HG02759 (cell line): ENCODE data around the gene PRRC2C.
"Not testable (repeated sequence)": the region's sequence is repeated elsewhere in the genome, so short reads cannot be mapped to it uniquely, and the experiment has no call there.

Experiments
- ATAC-seq: cut with Tn5 transposase; IDR thresholded peaks from one replicate; pipeline ENCODE4 v1.9.1; 2021; ENCODE audit warnings: mild to moderate bottlenecking, moderate library complexity; ENCODE audit not compliant: unreplicated experiment

PRRC2C gene

DNA sequence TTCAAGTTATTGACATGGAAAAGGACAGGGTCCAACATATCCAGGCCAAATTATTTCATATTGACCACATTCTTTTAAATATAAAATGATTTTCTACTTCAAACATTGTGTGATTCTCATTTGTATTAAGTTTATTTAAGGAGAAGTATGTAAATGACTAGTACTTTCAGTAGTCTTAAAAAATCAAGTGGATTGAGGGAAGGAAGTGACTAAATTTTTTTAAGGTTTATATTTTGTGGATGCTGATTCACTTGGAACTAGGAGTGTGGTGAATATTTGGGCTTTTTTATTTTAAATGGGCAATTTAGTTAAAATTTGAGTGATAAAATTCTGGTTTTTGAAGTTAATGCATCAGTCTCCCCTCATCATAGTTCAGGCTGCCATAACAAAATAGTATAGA, 10.1 kb downstream of the PRRC2C start:
- no peak for ATAC-seq

DNA sequence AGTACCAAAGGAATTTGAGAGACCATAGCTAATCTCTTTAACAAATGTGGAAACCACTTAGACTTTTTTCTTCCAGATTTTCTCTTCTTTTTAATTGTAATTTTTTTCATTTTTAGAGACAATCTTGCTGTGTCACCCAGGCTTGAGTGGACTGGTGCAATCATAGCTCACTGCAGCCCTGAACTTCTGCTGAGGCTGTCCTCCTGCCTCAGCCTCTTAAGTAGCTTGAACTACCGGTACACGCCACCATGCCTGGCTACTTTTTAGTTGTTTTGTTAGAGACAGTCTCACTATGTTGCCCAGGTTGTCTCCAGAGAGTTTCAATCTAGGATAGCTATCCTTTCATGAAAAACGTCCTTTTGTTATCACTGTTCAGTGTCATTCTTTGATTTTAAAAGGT, 15.0 kb downstream of the PRRC2C start:
- ATAC-seq: no peak

GRCh38 chr1:171500803-171501202, 15.5 kb downstream of the PRRC2C start:
- no peak for ATAC-seq

- peak; percentile 80 for ATAC-seq
These were observed 16.1 kb downstream of the PRRC2C start for GRCh38 chr1:171501305-171502024.

GRCh38 chr1:171506525-171507304, 21.4 kb downstream of the PRRC2C start:
- ATAC-seq: no peak

DNA sequence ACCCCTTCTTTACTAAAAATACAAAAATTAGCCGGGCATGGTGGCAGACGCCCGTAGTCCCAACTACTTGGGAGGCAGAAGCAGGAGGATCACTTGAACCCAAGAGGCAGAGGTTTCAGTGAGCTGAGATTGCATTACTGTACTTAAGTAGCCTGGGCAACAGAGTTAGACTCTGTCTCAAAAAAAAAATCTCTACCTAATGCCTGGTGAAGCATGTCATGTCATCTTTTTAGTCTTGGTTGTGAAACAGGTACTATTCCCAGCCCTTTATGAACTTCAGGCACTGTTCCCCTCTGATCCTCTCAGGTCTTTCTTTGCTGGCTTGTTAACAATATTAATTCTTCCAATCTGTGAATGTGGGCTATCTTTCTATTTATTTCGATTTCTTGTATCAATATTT, 22.1 kb downstream of the PRRC2C start:
- no peak for ATAC-seq

GRCh38 chr1:171509191-171509590, 23.9 kb downstream of the PRRC2C start:
- ATAC-seq: no peak

DNA sequence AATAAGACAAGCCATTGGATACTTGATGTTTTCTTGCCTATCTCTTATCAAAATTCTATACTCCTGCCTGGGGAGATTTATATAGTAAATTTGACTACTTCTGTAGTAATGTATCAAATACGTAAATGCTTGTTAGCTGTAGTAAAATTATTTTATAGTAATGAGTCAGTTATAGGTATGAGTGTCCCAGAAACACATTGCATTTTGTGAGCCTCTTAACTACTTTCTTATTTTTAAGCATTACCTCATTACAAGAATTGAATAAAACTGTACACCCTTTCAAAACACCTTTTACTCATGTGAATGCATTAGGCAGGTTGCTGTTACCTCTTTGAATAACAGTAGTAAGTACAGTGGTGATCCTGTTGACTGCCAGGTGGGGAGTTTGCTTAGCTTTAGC, 28.4 kb downstream of the PRRC2C start:
- ATAC-seq: no peak

DNA sequence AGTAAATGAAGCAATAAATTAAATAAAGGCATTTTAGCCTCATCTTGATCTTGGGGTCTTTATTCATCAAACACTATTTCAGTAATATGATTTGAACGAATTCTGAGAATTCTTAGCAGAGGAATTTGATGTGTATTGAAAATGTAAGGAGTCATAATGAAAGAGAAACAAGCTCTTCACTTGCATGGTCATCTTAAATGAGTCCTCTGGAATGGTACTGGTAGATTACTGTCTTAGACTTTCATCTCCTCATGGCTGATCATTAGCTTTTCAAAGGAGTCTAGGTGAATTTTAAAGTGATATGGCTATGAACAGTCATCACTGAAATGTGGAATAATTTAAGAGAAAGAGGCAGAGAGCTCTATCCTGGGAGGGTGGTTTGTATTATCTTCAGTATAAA, 30.0 kb downstream of the PRRC2C start:
- no peak for ATAC-seq

DNA sequence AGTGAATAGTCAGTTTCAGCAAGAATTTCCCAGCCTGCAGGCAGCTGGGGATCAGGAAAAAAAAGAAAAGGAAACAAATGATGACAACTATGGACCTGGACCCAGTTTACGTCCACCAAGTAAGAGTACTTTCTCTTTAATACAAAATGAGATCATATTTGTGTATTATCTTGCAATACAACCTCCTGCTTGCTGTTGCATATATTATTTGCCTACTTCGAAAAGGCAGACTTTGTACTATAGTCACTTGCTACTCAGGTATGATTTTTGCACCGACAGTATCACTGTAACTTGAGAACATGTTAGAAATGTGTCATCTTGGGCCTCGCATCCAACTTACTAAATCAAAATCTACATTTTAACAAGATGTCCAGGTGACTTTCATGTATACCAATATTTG, 30.4 kb downstream of the PRRC2C start:
- ATAC-seq: no peak

DNA sequence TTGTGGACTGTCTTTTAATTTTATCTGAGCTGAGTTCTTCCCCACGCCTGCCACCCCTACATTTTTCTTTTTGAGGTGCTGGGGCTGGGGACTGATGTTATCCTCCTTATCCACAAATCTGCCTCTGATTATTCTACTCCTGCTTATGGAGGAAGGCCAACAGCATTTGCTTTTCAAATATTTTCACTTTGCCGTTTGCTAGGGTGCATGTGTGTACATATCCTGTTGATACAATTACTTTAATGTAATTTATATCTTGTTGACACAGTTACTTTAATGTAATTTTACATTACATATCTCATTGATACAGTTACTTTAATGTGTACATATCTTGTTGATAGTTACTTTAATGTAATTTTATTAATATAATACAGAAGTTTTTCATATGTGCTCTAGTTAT, 36.2 kb downstream of the PRRC2C start:
- ATAC-seq: no peak

DNA sequence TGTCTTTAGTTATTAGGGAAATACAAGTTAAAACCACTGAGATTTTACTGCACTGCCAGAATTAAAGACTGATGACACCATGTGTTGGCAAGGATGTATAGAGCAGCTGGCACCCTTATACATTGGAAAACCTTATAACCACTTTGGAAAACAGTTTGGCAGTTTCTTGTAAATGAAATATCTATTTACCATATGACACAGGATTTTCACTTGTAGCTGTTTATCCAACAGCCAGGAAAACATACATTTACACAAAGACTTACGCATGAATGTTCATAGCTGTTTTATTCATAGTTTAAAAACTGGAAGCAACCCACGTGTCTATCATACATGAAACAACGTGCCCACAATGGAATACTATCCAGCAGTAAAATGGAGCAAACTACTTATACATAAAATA, 45.3 kb downstream of the PRRC2C start:
- ATAC-seq: no peak

GRCh38 chr1:171532520-171532919, 47.2 kb downstream of the PRRC2C start:
- ATAC-seq: no peak

DNA sequence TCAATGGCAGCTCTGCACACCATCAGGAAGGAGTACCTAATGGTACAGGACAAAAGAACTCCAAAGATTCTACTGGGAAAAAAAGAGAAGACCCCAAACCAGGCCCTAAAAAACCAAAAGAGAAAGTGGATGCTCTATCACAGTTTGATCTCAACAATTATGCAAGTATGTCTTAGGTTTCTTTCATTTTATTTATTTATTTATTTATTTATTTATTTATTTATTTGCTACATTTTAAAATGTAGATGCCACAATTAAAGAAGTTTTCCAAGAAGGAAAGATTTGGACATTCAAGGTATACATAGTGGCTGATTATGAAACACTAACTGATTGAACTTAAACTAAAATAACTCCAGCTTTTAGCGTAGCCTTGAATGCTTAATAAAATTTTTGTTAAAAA, 60.2 kb downstream of the PRRC2C start:
- no peak for ATAC-seq

- ATAC-seq: no peak
These were observed 64.7 kb downstream of the PRRC2C start for GRCh38 chr1:171550050-171550449.

DNA sequence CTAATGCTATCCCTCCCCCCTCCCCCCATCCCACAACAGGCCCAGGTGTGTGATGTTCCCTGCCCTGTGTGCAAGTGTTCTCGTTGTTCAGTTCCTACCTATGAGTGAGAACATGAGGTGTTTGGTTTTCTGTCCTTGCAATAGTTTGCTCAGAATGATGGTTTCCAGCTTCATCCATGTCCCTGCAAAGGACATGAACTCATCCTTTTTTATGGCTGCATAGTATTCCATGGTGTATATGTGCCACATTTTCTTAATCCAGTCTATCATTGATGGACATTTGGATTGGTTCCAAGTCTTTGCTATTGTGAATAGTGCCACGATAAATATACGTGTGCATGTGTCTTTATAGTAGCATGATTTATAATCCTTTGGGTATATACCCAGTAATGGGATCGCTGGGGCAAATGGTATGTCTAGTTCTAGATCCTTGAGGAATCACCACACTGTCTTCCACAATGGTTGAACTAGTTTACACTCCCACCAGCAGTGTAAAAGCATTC, 65.3 kb downstream of the PRRC2C start:
- not testable (repeated sequence) for ATAC-seq

- not testable (repeated sequence) for ATAC-seq
These were observed 68.6 kb downstream of the PRRC2C start for GRCh38 chr1:171553960-171554359.

DNA sequence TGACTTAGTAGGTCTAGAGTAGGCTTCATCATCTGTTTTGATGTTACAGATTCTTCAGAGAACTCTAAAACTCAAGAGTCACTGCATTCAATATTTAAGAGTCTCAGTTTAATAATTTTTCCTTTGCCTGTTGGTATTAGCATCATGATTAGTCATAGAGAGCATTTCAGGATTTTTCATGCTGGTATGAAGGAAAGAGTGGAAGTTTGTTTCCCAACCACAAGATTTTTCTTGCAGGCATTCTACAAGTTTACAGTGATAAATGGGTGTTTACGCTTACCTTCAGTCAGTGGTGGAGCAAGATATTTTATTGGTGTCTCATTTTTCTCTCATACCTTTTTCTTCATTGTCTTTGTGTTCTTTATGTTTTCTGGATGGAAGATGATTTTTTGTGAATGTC, 78.3 kb downstream of the PRRC2C start:
- ATAC-seq: no peak

DNA sequence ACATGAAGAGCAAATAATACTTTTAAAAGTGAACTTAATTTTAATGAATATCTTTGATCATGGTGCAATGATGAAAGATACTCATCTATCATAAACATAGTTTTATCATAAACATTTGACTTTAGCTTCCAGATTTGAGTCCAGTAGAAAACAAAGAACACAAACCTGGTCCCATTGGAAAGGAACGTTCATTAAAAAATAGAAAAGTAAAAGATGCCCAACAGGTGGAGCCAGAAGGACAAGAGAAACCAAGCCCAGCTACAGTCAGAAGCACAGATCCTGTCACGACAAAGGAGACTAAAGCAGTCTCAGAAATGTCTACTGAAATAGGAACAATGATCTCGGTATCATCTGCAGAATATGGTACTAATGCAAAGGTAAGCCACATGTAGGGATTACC, 81.1 kb downstream of the PRRC2C start:
- no peak for ATAC-seq

GRCh38 chr1:171570295-171570694, 85.0 kb downstream of the PRRC2C start:
- ATAC-seq: no peak

DNA sequence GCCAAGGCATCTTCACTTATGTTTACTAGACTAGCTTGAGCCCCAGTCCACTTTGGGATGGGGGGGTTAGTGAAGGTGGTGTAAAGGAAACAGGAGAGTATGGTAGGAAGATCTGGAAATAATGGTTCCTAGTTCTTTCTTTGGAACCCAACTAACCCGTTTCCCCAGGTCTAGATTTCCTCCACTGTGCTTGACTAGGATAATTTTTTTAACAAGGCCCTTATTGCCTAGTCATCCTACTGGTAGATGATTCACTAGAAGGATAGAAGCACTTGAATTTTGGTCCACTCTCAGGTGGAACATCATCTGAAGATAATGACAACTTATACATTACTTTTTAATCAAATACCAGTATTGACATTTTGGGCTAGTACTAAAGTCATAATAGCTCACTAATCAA, 90.8 kb downstream of the PRRC2C start:
- no peak for ATAC-seq

- no peak for ATAC-seq
These were observed 95.9 kb downstream of the PRRC2C start for GRCh38 chr1:171581226-171581625.
